CD4-positive, alpha-beta T cell (primary cell): ENCODE data around the gene PHRF1. TPM values are rescaled to one million over a fixed set of nuclear protein-coding genes. Genes with fewer than 3 reads are reported as not detected.

Experiments used
- ATAC-seq: fragments of 200-7000 bp; cut with Tn5 transposase; one replicate; pipeline ENCODE4 v1.10.0; 2022; ENCODE audit warnings: mild to moderate bottlenecking; ENCODE audit not compliant: poor library complexity
- CTCF ChIA-PET: fragments of 350-600 bp; sonication (Branson Sonifier 250); formaldehyde crosslinking; loops from one replicate; lab custom pipeline; 2021; ENCODE audit warnings: antibody characterized with exemption, inconsistent platforms; lab: Charles Lee
- POLR2A ChIA-PET: fragments of 350-600 bp; sonication (Branson Sonifier 250); formaldehyde crosslinking; loops from one replicate; lab custom pipeline; 2021; ENCODE audit warnings: antibody characterized with exemption, inconsistent platforms; lab: Charles Lee
- DNase-seq, 14 experiments: peaks; one replicate each; pipeline ENCODE4 v3.0.0-alpha.2; 2013 to 2020; ENCODE audit warnings: mixed read lengths in 2 of 14
- H3K27ac ChIP-seq, 2 donors: one replicate each; pipeline versions ENCODE4 v1.5.1 to v1.7.0; 2013; ENCODE audit warnings: low read length in 2 of 2, low read depth in 1 of 2, mild to moderate bottlenecking in 1 of 2
- H3K27me3 ChIP-seq, 2 experiments: 1 replicate in 1 of 2; 2 replicates in 1 of 2; pipeline versions ENCODE4 v1.6.1 to v1.7.0; 2013; ENCODE audit warnings: low read length in 2 of 2, control low read depth in 1 of 2, mild to moderate bottlenecking in 1 of 2, moderate library complexity in 1 of 2; ENCODE audit not compliant: insufficient read depth in 2 of 2, control insufficient read depth in 1 of 2
- H3K36me3 ChIP-seq: one replicate; pipeline ENCODE4 v1.6.1; 2013; ENCODE audit warnings: low read length, control low read depth; ENCODE audit not compliant: insufficient read depth
- H3K4me1 ChIP-seq: one replicate; pipeline ENCODE4 v1.6.1; 2013; ENCODE audit warnings: low read length, control low read depth; ENCODE audit not compliant: insufficient read depth
- H3K4me3 ChIP-seq: one replicate; pipeline ENCODE4 v1.5.1; 2013; ENCODE audit warnings: mild to moderate bottlenecking, low read length, moderate library complexity
- H3K9me3 ChIP-seq, 2 experiments: 1 replicate in 1 of 2; 2 replicates in 1 of 2; pipeline versions ENCODE4 v1.6.1 to v1.7.0; 2013; ENCODE audit warnings: low read length in 2 of 2, mild to moderate bottlenecking in 2 of 2, control low read depth in 1 of 2, moderate library complexity in 1 of 2; ENCODE audit not compliant: control insufficient read depth in 1 of 2, insufficient read depth in 1 of 2
- H3K27ac Mint-ChIP-seq: one replicate; pipeline ENCODE4 v1.8.0; 2020; ENCODE audit warnings: mixed read lengths
- H3K27me3 Mint-ChIP-seq: one replicate; pipeline ENCODE4 v1.8.0; 2021; ENCODE audit warnings: mixed read lengths
- H3K36me3 Mint-ChIP-seq: one replicate; pipeline ENCODE4 v1.8.0; 2021; ENCODE audit warnings: low read depth, mixed read lengths
- H3K4me1 Mint-ChIP-seq: one replicate; pipeline ENCODE4 v1.8.0; 2021; ENCODE audit warnings: low read depth, mixed read lengths
- H3K4me3 Mint-ChIP-seq: one replicate; pipeline ENCODE4 v1.8.0; 2020; ENCODE audit warnings: mild to moderate bottlenecking, mixed read lengths
- H3K9me3 Mint-ChIP-seq: one replicate; pipeline ENCODE4 v1.8.0; 2020; ENCODE audit warnings: mixed read lengths
- intact Hi-C, 2 experiments: fragments of 100-400 bp; cut with DNase I in 1 of 2; cut with micrococcal nuclease in 1 of 2; formaldehyde crosslinking; loops; one replicate each; pipeline versions ENCODE4 v1.15.1 to v1.9.0; 2023 to 2025; cut with DNase I, micrococcal nuclease
- total RNA-seq, 174 experiments: library from RNA in 2 of 174; stranded (reverse) in 2 of 174; gene quantifications; one replicate each; pipeline ENCODE4 v1.2.3 and lab custom pipeline; 2021 to 2026
- TF ChIP-seq, protein P1 (sequence below): fragments of 200-600 bp; IDR thresholded peaks from one replicate; pipeline ENCODE4 v1.8.0; 2022; ENCODE audit warnings: antibody characterized with exemption, mild to moderate bottlenecking

PHRF1 gene
- total RNA-seq, 2 experiments from 2014 or later, result 37.1 to 37.6 TPM

DNA sequence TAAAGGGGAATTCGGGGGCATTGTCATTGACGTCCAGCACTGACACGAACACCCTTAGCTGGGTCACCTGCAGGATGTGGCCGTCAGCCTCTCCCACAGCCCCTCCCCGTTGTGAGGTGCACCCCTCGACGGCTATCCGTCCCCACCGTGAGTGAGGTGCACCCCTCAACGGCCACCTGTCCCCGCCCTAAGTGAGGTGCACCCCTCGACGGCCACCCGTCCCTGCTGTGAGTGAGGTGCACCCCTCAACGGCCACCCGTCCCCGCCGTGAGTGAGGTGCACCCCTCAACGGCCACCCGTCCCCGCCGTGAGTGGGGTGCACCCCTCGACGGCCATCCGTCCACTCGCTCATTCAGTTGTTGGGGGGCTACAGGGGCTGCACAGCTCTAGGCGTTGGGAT, 45.6 kb downstream of the PHRF1 start:
- Mint-ChIP-seq H3K4me3 (peak overlapping the region; percentile 74), H3K27ac (no peak overlapping the region), H3K36me3 (no peaks in the 10 kb centered on the region), H3K9me3 (no peaks in the 10 kb centered on the region), H3K4me1 (no peaks in the 10 kb centered on the region), H3K27me3 (peaks cover 6% of the 10 kb centered on the region)
- ATAC-seq (no peak), DNase-seq (no peak)
- Histone ChIP-seq H3K27ac (no peak overlapping the region), H3K4me3 (no peak overlapping the region), H3K36me3 (no peaks in the 10 kb centered on the region), H3K27me3 (peaks cover 19% of the 10 kb centered on the region in 2 experiments), H3K9me3 (peaks cover 0 to 10% of the 10 kb centered on the region in 2 experiments), H3K4me1 (peaks cover 10% of the 10 kb centered on the region)
- intact Hi-C loops, result no loop called here
- CTCF ChIA-PET, result interaction anchor here (0.6 kb wide), 1 partner anchor 63 kb away, joined by 3 read pairs; no protein-coding TSS in a partner anchor
- TF ChIP-seq, protein P1, sequence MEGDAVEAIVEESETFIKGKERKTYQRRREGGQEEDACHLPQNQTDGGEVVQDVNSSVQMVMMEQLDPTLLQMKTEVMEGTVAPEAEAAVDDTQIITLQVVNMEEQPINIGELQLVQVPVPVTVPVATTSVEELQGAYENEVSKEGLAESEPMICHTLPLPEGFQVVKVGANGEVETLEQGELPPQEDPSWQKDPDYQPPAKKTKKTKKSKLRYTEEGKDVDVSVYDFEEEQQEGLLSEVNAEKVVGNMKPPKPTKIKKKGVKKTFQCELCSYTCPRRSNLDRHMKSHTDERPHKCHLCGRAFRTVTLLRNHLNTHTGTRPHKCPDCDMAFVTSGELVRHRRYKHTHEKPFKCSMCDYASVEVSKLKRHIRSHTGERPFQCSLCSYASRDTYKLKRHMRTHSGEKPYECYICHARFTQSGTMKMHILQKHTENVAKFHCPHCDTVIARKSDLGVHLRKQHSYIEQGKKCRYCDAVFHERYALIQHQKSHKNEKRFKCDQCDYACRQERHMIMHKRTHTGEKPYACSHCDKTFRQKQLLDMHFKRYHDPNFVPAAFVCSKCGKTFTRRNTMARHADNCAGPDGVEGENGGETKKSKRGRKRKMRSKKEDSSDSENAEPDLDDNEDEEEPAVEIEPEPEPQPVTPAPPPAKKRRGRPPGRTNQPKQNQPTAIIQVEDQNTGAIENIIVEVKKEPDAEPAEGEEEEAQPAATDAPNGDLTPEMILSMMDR, result no peak
- POLR2A ChIA-PET, result no interaction called here

DNA sequence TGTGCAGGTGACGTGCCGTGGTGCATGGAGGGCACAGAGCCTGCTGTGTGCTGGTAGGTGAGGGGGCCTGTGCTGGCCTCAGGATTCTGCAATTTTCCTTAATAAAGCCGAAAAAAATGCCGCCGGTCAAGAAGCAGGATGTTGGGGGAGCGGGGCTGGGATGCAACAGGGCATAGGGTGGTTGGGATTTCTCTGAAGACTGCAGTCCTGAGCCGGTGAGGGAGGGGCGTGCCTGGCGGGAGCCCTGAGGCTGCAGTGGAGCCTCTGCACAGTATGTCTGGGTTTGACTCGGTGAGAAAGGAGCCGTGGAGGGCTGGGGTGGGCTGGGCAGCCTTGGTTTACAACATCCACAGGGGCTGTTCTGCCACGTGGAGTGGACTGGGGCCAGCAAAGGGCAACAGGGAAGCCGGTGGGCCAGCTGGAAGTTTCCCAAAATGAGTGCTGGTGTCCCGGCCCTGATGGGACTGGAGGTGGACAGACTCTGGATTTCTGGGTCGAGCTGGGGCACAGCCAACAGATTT, 47.1 kb downstream of the PHRF1 start:
- ChIA-PET CTCF (no interaction called here), POLR2A (no interaction called here)
- H3K27ac ChIP-seq, result no peak overlapping the region
- Mint-ChIP-seq H3K9me3 (no peaks in the 10 kb centered on the region), H3K4me1 (peaks cover 4% of the 10 kb centered on the region), H3K4me3 (no peak overlapping the region), H3K27ac (no peak overlapping the region), H3K36me3 (no peaks in the 10 kb centered on the region), H3K27me3 (peaks cover 16% of the 10 kb centered on the region)
- H3K4me1 ChIP-seq, result peaks cover 14% of the 10 kb centered on the region
- ATAC-seq (no peak), DNase-seq (no peak)
- TF ChIP-seq, protein P1, result no peak
- H3K9me3 ChIP-seq, result peaks cover 0 to 18% of the 10 kb centered on the region in 2 experiments
- no peak overlapping the region for H3K4me3 ChIP-seq
- H3K27me3 ChIP-seq, result peaks cover 19 to 25% of the 10 kb centered on the region in 2 experiments
- intact Hi-C loops, result no loop called here
- H3K36me3 ChIP-seq, result no peaks in the 10 kb centered on the region

DNA sequence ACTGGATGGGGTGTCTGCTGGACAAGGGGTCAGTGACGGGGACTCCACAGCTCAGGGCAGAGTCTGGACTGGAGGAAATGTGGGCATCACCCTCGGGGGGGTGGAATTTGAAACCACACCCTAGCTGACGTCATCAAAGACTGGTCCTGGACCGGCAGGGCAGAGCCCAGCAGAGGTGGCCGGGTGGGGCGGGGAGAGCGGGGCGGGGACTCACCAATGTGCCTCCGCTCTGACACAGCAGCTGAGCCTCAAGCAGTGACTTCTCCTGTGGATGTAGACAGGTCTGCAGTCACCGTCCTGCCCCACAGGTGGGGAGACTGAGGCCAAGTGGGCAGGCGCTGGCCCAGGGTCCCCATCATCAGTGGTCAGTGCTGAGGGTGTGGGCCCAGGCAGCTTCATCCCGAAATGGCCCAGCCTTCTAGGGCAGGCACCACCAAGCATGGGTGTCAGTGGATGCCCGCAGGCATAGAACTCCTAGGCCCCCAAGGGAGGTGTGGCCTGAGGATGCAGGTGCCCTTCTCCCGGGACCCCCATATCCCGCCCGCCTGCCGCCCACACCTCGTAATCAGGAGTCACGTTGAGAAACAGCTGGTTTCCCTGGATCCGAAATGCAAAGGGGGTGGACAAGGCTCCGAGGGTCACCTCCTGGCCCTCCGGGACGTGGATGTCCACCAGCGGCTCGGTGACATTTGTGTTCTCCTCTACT, 47.9 kb downstream of the PHRF1 start:
- Histone ChIP-seq H3K9me3 (peaks cover 0 to 19% of the 10 kb centered on the region in 2 experiments), H3K27me3 (peaks cover 19 to 25% of the 10 kb centered on the region in 2 experiments), H3K4me1 (peaks cover 21% of the 10 kb centered on the region), H3K27ac (no peak overlapping the region), H3K4me3 (no peak overlapping the region), H3K36me3 (no peaks in the 10 kb centered on the region)
- Mint-ChIP-seq H3K9me3 (no peaks in the 10 kb centered on the region), H3K27ac (no peak overlapping the region), H3K4me3 (no peak overlapping the region), H3K27me3 (peaks cover 23% of the 10 kb centered on the region), H3K36me3 (no peaks in the 10 kb centered on the region), H3K4me1 (peaks cover 11% of the 10 kb centered on the region)
- DNase-seq (peak in 1 of 14 experiments; percentile 30), ATAC-seq (no peak)
- TF ChIP-seq, protein P1, result no peak
- POLR2A ChIA-PET, result no interaction called here
- CTCF ChIA-PET, result no interaction called here
- intact Hi-C loops, result no loop called here
